ENCODE measurements around the gene PPP1R11. TPM values are rescaled to one million over a fixed set of nuclear protein-coding genes. Genes with fewer than 3 reads are reported as not detected.

PPP1R11 gene
- total and polyA plus RNA-seq, 2 of the 4 experiments (the other 2 are of a cell fraction), result 15.6 to 46.0 TPM

DNA sequence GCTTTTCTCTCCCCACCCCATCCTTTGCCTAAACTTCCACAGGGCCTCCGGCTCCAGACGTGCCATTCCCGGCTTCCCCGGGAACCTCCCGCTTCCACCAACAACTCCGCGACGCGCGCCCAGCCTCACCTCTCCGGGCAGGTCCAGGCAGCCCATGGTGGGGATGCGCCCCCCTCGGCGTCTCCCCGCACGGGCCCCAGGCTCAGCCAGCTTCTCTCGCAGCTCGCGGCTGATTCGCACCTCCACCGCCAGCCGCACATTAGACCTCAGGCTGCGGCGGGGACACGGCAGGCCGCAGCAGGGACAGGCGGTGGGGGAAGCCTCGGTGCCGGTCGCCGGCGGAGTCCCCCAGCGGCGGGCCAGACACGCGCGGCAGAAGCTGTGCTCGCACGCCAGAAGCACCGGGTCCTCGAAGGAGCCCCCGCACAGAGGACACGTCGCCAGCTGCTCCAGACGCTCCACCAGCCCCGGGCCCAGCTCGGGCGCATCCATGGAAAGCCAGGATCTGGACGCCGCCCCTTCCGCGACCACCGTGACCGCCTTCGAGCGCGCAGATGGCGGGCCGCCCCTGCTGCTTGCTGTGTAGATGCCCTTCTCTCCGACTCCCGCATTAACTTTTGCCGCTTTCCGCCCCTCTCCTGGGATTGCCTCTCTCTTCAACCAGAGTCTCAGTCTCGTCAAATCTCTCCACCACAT is 8.2 kb downstream of the PPP1R11 start, which contains the start of gene RNF39:
RNF39 (minus strand) TSS at position 676 of the 696 bp plus-strand sequence; CDS start at position 492, 184 bp downstream.
- H2BK120ac ChIP-seq (ENCODE audit: low read depth, low read length), result no peak within 1 kb of the TSS
- dilution Hi-C loops (cut with HindIII; ENCODE audit: low sequenced_read_pairs, unreplicated experiment) (no loop called here), intact Hi-C loops (cut with micrococcal nuclease) (no loop called here), in situ Hi-C loops (cut with MboI; ENCODE audit: low sequenced_read_pairs) (no loop called here)
- ChIA-PET CTCF (no interaction called here), POLR2A (ENCODE audit: unreplicated experiment) (no interaction called here)
- H4K8ac ChIP-seq (ENCODE audit: low read depth in 2 of 2, low read length in 2 of 2), result no peak within 1 kb of the TSS
- ATAC-seq (ENCODE audit: low read depth), result no peak; the same call in none of the 2 replicates
- no peak within 1 kb of the TSS for H3K4ac ChIP-seq (ENCODE audit: low read depth, low read length)
- H3K36me3 ChIP-seq (ENCODE audit: control insufficient read depth, insufficient read depth, low read length), result no peaks in the 10 kb centered on the region
- TF ChIP-seq, protein P1, sequence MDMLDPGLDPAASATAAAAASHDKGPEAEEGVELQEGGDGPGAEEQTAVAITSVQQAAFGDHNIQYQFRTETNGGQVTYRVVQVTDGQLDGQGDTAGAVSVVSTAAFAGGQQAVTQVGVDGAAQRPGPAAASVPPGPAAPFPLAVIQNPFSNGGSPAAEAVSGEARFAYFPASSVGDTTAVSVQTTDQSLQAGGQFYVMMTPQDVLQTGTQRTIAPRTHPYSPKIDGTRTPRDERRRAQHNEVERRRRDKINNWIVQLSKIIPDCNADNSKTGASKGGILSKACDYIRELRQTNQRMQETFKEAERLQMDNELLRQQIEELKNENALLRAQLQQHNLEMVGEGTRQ (IDR thresholded peaks at IDR 0.05; ENCODE audit: low read depth, low read length), result no peak
- TF ChIP-seq SMC3 (IDR thresholded peaks at IDR 0.05; ENCODE audit: low read depth, low read length) (no peak), CHD1 (IDR thresholded peaks at IDR 0.05; ENCODE audit: low read depth, low read length) (no peak), RFX5 (IDR thresholded peaks at IDR 0.05; ENCODE audit: low read depth, low read length) (no peak)
- H4K91ac ChIP-seq (ENCODE audit: insufficient read depth, low read depth, low read length), result no peak within 1 kb of the TSS
- no peak within 1 kb of the TSS for H3K56ac ChIP-seq (ENCODE audit: extremely low read depth, insufficient read depth, low read length)
- no peak within 1 kb of the TSS for H2BK15ac ChIP-seq (ENCODE audit: low read depth, low read length)
- no peaks in the 10 kb centered on the region for H3K79me1 ChIP-seq (ENCODE audit: low read depth in 1 of 2, low read length in 2 of 2)
- peaks cover 3% of the 10 kb centered on the region; the same call in 1 of the 2 replicates for H3K9me1 ChIP-seq (ENCODE audit: insufficient read depth, low read length)
- peak within 1 kb of the TSS; percentile 18; the same call in 1 of the 2 replicates for H3K4me3 ChIP-seq (ENCODE audit: insufficient read depth, low read depth, low read length)
- no TSS peak for BruUV-seq (replicated peaks)
- H3K9me3 ChIP-seq (ENCODE audit: control insufficient read depth, insufficient read depth, low read length), result no peaks in the 10 kb centered on the region
- no peak within 1 kb of the TSS for H2BK5ac ChIP-seq (ENCODE audit: low read depth, low read length, poor library complexity, severe bottlenecking)
- H3K27ac ChIP-seq (ENCODE audit: insufficient read depth, low read length), result no peak within 1 kb of the TSS
- H3K14ac ChIP-seq (replicated peaks; ENCODE audit: low read depth, low read length), result no peak within 1 kb of the TSS
- H2AFZ ChIP-seq (replicated peaks; ENCODE audit: low read length, poor library complexity), result peak within 1 kb of the TSS; percentile 76
- no peak within 1 kb of the TSS for H2AK5ac ChIP-seq (ENCODE audit: low read depth, low read length)
- H4K5ac ChIP-seq (ENCODE audit: low read depth, low read length), result no peak within 1 kb of the TSS
- H3K9ac ChIP-seq (ENCODE audit: low read depth, low read length), result no peak within 1 kb of the TSS
- 2% methylated on average over 26 of the region's 64 CpGs; no CpG with 5 or more reads in 1 of the 2 experiments for WGBS, 2 experiments (ENCODE audit: extremely low coverage in 2 of 2, insufficient read length in 1 of 2)
- H3K18ac ChIP-seq (ENCODE audit: low read depth, low read length), result no peak within 1 kb of the TSS
- H3K4me2 ChIP-seq (ENCODE audit: low read depth, low read length), result peak within 1 kb of the TSS; percentile 65; the same call in 1 of the 2 replicates
- no peak within 1 kb of the TSS for H2BK20ac ChIP-seq (ENCODE audit: low read depth, low read length)
- H3K4me1 ChIP-seq (ENCODE audit: control insufficient read depth, insufficient read depth, low read length), result peaks cover 5% of the 10 kb centered on the region; the same call in 1 of the 2 replicates
- H3K27me3 ChIP-seq (ENCODE audit: control insufficient read depth, insufficient read depth, low read length), result peaks cover 81% of the 10 kb centered on the region
- 0 out of 2 replicates have a peak within 1 kb of the TSS, but pooled peaks have one; percentile 8 for H3K23ac ChIP-seq (ENCODE audit: low read depth, low read length)
- no peak within 1 kb of the TSS for H2AK9ac ChIP-seq (replicated peaks; ENCODE audit: low read depth, low read length, poor library complexity)
- no peaks in the 10 kb centered on the region for H4K20me1 ChIP-seq (ENCODE audit: insufficient read depth, low read length)
- DNase-seq, result no peak

Data from IMR-90 (cell line).